Muscle of leg (tissue), 11 donors: Measurements from ENCODE around the gene PPAN. TPM values are rescaled to one million over a fixed set of nuclear protein-coding genes. Genes with fewer than 3 reads are reported as not detected.

Source experiments
- DNase-seq: peaks from one replicate; pipeline ENCODE4 v3.0.0; 2013
- H3K27ac ChIP-seq: one replicate; pipeline ENCODE4 v1.5.1; 2013; ENCODE audit warnings: mild to moderate bottlenecking, low read length, control low read depth
- H3K27me3 ChIP-seq: one replicate; pipeline ENCODE4 v1.6.1; 2013; ENCODE audit warnings: low read length; ENCODE audit not compliant: control insufficient read depth, insufficient read depth
- H3K36me3 ChIP-seq: one replicate; pipeline ENCODE4 v1.6.1; 2013; ENCODE audit warnings: low read length; ENCODE audit not compliant: control insufficient read depth, insufficient read depth
- H3K4me1 ChIP-seq: one replicate; pipeline ENCODE4 v1.6.1; 2013; ENCODE audit warnings: low read length; ENCODE audit not compliant: control insufficient read depth, insufficient read depth
- H3K4me3 ChIP-seq: one replicate; pipeline ENCODE4 v1.5.1; 2013; ENCODE audit warnings: low read length, control low read depth
- H3K9me3 ChIP-seq: replicated peaks from 2 replicates; pipeline ENCODE4 v1.6.1; 2013; ENCODE audit warnings: low read depth, low read length; ENCODE audit not compliant: control insufficient read depth
- WGBS: methylation state at CpG from one replicate; pipeline ENCODE4 v1.1.5; 2013; ENCODE audit warnings: missing lambda C conversion rate; ENCODE audit not compliant: insufficient coverage; 5-methylcytosine and 5-hydroxymethylcytosine counted together
- polyA plus RNA-seq, 8 donors: library from polyadenylated mRNA; unstranded; fragments of 120-200 nt; gene quantifications; one replicate each; pipeline versions ENCODE4 v1.2.1 to v1.2.3, GENCODE V29; 2013; ENCODE audit warnings: inconsistent platforms in 1 of 8, low replicate concordance in 1 of 8; ENCODE audit not compliant: insufficient read length in 8 of 8, insufficient read depth in 1 of 8
- total RNA-seq: library from RNA; stranded (reverse); fragments of 120-200 nt; gene quantifications from one replicate; pipeline ENCODE4 v1.2.4, GENCODE V29; 2013

PPAN gene
- total and polyA plus RNA-seq, 9 donors: 17.6 to 32.7 (median 29.1) TPM

DNA sequence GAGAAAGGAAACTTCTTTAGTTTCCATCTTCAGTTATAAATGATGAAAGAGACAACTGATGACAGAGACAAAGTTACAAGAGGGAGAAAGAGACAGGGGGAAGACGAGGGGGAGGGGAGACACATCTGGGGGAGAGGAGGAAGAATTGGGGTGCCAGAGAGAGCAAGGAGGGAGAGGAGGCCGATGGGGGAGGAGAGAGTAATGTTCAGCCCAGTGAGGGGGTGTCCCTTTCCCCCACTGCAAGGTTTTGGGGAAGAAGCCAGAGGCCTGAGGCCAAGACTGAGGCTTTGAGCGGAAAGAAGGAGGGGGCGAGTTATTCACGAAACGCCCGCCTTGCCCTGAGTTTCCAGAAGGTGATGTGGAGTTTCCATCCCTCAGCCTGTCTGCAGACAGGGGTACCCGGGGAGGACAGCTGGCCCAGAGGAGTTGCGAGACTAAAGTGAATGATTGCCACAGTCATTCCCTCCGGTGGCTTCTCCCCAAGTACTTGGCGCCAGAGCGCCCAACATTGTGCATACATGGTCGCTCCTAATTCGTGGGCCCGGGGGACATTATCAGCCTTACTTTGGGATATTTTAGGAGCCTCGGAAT is 558 bp upstream of the PPAN start:
- DNase-seq: peak; percentile 94
- H3K36me3 ChIP-seq: peaks cover 31% of the 10 kb centered on the region
- peaks cover 19% of the 10 kb centered on the region for H3K4me1 ChIP-seq
- no peaks in the 10 kb centered on the region for H3K27me3 ChIP-seq
- peak overlapping the region; percentile 86 for H3K4me3 ChIP-seq
- H3K9me3 ChIP-seq: no peaks in the 10 kb centered on the region
- peak overlapping the region; percentile 93 for H3K27ac ChIP-seq
- 45% methylated on average over 15 of the region's 16 CpGs for WGBS

DNA sequence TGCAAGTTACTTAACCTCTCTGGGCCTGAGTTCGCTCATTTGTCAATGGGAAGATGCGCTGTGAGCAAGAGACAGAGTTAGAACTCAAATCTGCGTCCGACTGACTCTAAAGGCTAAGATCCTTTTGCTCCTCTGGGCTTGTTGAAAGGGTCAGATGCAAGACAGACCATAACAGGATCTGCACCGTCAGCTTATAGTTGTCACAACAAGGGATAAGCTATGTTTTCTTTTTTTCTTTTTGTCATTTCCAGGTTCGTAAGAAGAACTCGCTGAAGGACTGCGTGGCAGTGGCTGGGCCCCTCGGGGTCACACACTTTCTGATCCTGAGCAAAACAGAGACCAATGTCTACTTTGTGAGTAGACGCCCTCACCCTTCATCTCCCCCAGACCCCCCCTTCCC is 1.1 kb downstream of the PPAN start:
- Histone ChIP-seq H3K27me3 (no peaks in the 10 kb centered on the region), H3K4me1 (peaks cover 19% of the 10 kb centered on the region), H3K9me3 (no peaks in the 10 kb centered on the region), H3K4me3 (peak overlapping the region; percentile 86), H3K36me3 (peaks cover 44% of the 10 kb centered on the region), H3K27ac (no peak overlapping the region)
- WGBS: 84% methylated on average over 9 of the region's 10 CpGs
- no peak for DNase-seq

DNA sequence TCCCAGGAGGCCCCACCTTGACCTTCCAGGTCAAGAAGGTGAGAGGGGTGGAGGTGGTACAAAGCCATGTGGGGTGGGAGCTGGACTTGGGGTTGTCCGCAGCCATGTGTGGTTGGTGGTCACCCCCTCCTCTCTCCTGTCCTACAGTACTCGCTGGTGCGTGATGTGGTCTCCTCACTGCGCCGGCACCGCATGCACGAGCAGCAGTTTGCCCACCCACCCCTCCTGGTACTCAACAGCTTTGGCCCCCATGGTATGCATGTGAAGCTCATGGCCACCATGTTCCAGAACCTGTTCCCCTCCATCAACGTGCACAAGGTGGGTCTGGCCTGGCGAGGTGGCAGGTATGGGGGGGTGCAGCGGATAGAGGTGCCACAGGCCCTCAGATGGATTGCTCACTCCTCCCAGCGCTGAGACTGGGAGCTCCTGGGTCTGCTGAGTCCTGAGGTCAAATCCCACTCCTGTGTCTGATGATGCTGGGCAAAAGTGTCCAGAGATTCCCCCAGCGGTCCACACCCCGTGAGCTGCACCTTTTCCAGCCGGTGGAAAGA is 1.7 kb downstream of the PPAN start:
- H3K4me1 ChIP-seq: peaks cover 19% of the 10 kb centered on the region
- H3K27me3 ChIP-seq: no peaks in the 10 kb centered on the region
- WGBS: 93% methylated on average over 11 of the region's 14 CpGs
- no peak overlapping the region for H3K27ac ChIP-seq
- no peak overlapping the region for H3K4me3 ChIP-seq
- no peaks in the 10 kb centered on the region for H3K9me3 ChIP-seq
- DNase-seq: no peak
- H3K36me3 ChIP-seq: peaks cover 45% of the 10 kb centered on the region

DNA sequence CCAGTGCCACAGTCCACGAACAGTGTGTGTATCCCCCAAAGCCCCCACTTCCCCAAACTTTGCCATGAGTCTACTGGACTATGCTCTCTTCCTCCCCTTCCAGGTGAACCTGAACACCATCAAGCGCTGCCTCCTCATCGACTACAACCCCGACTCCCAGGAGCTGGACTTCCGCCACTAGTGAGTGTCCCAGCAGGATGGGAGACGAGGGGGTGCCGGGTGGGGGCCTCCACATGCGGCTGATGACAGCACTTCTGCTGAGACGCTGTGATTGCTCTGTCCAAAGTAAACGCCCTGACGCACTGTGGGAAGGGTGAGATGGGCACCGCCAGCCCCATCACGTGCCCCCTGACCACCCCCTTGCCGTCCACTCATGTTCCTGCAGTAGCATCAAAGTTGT is 3.4 kb downstream of the PPAN start:
- Histone ChIP-seq H3K4me3 (no peak overlapping the region), H3K36me3 (peaks cover 48% of the 10 kb centered on the region), H3K27me3 (no peaks in the 10 kb centered on the region), H3K9me3 (no peaks in the 10 kb centered on the region), H3K4me1 (peaks cover 25% of the 10 kb centered on the region), H3K27ac (no peak overlapping the region)
- DNase-seq: no peak
- 88% methylated on average over 13 of the region's 14 CpGs for WGBS

DNA sequence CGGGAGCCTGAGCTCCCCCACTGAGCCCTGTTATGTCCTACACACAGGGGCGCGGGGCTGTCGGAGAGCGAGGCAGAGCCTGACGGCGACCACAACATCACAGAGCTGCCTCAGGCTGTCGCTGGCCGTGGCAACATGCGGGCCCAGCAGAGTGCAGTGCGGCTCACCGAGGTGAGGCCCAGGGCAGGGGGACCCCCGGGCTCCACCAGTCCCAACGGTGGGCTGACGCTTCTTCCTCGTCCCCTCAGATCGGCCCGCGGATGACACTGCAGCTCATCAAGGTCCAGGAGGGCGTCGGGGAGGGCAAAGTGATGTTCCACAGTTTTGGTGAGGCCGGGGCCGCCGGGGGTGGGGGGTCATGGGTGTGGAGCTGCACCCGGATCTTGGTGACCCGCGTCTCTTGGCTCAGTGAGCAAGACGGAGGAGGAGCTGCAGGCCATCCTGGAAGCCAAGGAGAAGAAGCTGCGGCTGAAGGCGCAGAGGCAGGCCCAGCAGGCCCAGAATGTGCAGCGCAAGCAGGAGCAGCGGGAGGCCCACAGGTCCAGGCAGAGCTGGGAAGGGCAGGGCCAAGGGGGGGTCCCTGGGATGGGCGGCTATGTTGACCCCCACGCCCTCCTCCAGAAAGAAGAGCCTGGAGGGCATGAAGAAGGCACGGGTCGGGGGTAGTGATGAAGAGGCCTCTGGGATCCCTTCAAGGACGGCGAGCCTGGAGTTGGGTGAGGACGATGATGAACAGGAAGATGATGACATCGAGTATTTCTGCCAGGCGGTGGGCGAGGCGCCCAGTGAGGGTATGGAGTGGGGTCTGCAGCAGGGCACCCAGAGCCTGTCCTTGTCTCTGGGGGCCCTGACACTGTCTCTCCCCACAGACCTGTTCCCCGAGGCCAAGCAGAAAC is 4.2 kb downstream of the PPAN start:
- H3K36me3 ChIP-seq: peaks cover 56% of the 10 kb centered on the region

DNA sequence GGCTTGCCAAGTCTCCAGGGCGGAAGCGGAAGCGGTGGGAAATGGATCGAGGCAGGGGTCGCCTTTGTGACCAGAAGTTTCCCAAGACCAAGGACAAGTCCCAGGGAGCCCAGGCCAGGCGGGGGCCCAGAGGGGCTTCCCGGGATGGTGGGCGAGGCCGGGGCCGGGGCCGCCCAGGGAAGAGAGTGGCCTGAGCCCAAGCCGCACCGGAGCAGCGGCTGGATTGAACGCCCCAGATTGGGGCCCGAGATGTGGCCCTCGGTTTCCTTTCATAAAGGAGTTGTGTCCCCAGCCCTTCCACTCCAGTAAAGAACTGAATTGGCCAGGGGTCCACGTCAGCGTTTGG is 4.8 kb downstream of the PPAN start:
- Histone ChIP-seq H3K9me3 (no peaks in the 10 kb centered on the region), H3K4me1 (peaks cover 16% of the 10 kb centered on the region), H3K36me3 (peaks cover 63% of the 10 kb centered on the region), H3K27me3 (no peaks in the 10 kb centered on the region), H3K4me3 (no peak overlapping the region), H3K27ac (no peak overlapping the region)
- DNase-seq: no peak
- WGBS: 96% methylated on average over 9 of the region's 19 CpGs

More for the DNA sequence above, 4.2 kb downstream of the PPAN start:
- H3K27ac ChIP-seq: no peak overlapping the region
- peaks cover 20% of the 10 kb centered on the region for H3K4me1 ChIP-seq
- 93% methylated on average over 39 of the region's 44 CpGs for WGBS
- H3K27me3 ChIP-seq: no peaks in the 10 kb centered on the region
- H3K4me3 ChIP-seq: no peak overlapping the region
- DNase-seq: no peak
- no peaks in the 10 kb centered on the region for H3K9me3 ChIP-seq

DNA sequence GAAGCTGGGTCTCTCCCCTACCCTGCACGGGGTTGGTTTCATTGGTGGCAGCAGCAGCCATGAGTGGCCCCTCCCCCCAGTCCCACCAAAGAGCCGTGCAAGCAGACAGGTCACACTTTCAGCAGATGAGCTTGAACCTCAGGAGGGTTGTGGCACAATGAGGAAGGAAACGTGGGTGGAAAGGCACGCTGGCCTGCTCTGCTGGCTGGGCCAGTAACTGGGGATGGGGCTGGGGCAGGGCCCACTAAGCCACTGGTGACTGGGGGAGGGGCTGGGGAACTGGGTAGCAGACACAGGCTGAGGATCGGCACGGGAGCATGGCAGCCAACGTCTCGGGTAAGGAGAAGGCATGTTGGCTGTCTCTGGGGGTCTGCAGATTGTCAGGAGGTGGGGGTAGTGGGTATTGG is 5.2 kb downstream of the PPAN start, which contains the start of gene P2RY11:
Gene P2RY11 (plus strand): TSS at position 289 of the 407 bp plus-strand sequence. CDS start 29 bp downstream, at position 318.
- Histone ChIP-seq H3K36me3 (peaks cover 67% of the 10 kb centered on the region), H3K27me3 (no peaks in the 10 kb centered on the region), H3K9me3 (no peaks in the 10 kb centered on the region), H3K4me1 (peaks cover 15% of the 10 kb centered on the region), H3K4me3 (no peak within 1 kb of the TSS), H3K27ac (no peak within 1 kb of the TSS)
- WGBS: 55% methylated on average over 7 of the region's 8 CpGs
- DNase-seq: no peak

DNA sequence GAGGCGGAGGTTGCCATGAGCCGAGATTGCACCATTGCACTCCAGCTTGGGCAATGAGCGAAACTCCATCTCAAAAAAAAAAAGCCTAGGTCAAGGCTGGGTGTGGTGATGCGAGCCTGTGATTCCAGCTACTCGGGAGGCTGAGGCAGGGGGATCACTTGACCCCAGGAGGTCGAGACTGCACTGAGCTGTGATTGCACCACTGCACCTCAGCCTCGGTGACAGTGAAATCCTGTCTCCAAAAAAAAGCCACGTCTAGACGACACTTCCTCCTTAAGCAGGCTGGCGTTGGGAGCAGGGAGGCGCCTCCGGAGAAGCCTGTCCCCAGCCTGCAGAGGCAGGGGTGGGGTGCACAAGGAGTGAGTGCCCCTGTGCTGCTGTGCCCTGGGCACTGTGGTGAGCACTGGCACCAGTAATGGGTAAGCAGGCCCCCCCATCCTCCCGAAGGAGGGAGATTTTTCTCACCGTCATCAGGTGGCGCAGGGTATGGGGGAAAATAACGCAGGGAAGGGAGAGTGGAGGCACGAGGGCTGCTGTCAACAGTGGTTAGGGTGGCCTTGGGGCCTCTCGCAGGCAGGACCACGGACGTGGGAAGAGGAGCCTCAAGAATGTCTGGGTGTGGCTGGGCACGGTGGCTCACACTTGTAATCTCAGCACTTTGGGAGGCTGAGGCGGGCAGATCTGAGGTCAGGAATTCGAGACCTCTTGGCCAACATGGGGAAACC is 6.0 kb downstream of the PPAN start:
- no peak overlapping the region for H3K4me3 ChIP-seq
- H3K9me3 ChIP-seq: no peaks in the 10 kb centered on the region
- H3K27me3 ChIP-seq: no peaks in the 10 kb centered on the region
- WGBS: 58% methylated on average over 16 of the region's 23 CpGs
- H3K4me1 ChIP-seq: peaks cover 10% of the 10 kb centered on the region
- no peak overlapping the region for H3K27ac ChIP-seq
- H3K36me3 ChIP-seq: peaks cover 75% of the 10 kb centered on the region
- DNase-seq: no peak

DNA sequence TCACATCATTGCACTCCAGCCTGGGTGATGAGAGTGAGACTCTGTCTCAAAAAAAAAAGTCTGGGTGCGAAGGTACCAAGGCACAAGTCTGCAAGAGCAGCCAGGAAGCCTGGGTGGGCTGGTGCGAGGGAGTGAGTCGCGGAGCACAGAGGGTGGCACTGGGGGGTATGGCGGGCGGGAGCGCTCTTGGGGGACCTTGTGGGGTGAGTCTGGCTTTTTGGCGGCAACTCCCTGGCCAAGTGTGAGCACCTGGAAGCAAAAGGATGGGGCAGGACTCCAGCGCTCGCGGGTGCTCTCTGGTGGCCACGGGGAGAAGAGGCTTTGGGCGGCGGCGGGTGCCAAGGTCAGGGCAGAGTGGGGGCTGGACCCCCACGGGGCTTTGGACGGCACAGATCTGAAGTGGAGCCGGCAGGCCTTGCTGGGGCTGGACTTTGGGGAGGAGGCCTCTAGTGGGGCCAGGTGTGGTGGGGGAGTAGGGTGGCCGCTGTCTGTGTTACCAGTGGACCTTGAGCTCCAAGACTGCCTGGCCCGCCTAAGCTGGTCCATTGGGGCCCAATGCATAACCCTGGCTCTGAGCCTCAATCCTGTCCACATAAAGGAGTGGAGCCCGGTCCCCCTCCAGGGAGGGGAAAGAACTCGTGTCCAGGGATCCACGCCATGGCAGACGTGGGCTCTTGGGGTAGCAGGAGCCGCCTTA is 6.9 kb downstream of the PPAN start:
- no peak overlapping the region for H3K27ac ChIP-seq
- H3K27me3 ChIP-seq: no peaks in the 10 kb centered on the region
- peaks cover 6% of the 10 kb centered on the region for H3K4me1 ChIP-seq
- H3K4me3 ChIP-seq: no peak overlapping the region
- peaks cover 75% of the 10 kb centered on the region for H3K36me3 ChIP-seq
- DNase-seq: no peak
- H3K9me3 ChIP-seq: no peaks in the 10 kb centered on the region
- 18% methylated on average over 19 of the region's 25 CpGs for WGBS
